ENCODE results near the gene CPNE5. TPM values are rescaled to one million over a fixed set of nuclear protein-coding genes. Genes with fewer than 3 reads are reported as not detected.

The CPNE5 gene
- total and polyA plus RNA-seq, 2 experiments from 2014 or later: 0.30 to 1.2 TPM

- Histone ChIP-seq H3K4me2 (no peak overlapping the region), H3K4me1 (ENCODE audit: insufficient read depth) (peaks cover 18% of the 10 kb centered on the region), H4K20me1 (ENCODE audit: insufficient read depth, poor library complexity, severe bottlenecking) (no peaks in the 10 kb centered on the region), H3K9me3 (ENCODE audit: low read depth) (no peaks in the 10 kb centered on the region), H3K79me2 (no peaks in the 10 kb centered on the region), H3K4me3 (no peak overlapping the region), H3K27me3 (no peaks in the 10 kb centered on the region), H3K36me3 (replicated peaks; ENCODE audit: insufficient read depth, low read depth) (no peaks in the 10 kb centered on the region), H3K27ac (no peak overlapping the region), H3K9me2 (replicated peaks; ENCODE audit: insufficient read depth) (no peaks in the 10 kb centered on the region), H2AFZ (no peak overlapping the region)
- DNase-seq (ENCODE audit: low spot score): no peak
- 75% methylated on average over 8 of the region's 8 CpGs for WGBS (ENCODE audit: low lambda C conversion rate, missing lambda C conversion rate)
- no peak for TF ChIP-seq CTCF (IDR thresholded peaks at IDR 0.05; ENCODE audit: poor library complexity)
- no peak for TF ChIP-seq EZH2phosphoT487 (IDR thresholded peaks at IDR 0.05; ENCODE audit: low read depth, severe bottlenecking, unreplicated experiment)
- no peak for TF ChIP-seq EZH2 (IDR thresholded peaks at IDR 0.05; ENCODE audit: borderline replicate concordance)
Observed at GRCh38 chr6:36745836-36746235, 93.4 kb downstream of the CPNE5 start.

- Histone ChIP-seq H3K9me3 (ENCODE audit: low read depth) (no peaks in the 10 kb centered on the region), H4K20me1 (ENCODE audit: insufficient read depth, poor library complexity, severe bottlenecking) (no peaks in the 10 kb centered on the region), H3K9me2 (replicated peaks; ENCODE audit: insufficient read depth) (no peaks in the 10 kb centered on the region), H3K4me1 (ENCODE audit: insufficient read depth) (peaks cover 18% of the 10 kb centered on the region), H3K4me3 (no peak overlapping the region), H3K27ac (no peak overlapping the region), H3K79me2 (no peaks in the 10 kb centered on the region), H3K27me3 (no peaks in the 10 kb centered on the region), H3K36me3 (replicated peaks; ENCODE audit: insufficient read depth, low read depth) (no peaks in the 10 kb centered on the region), H3K4me2 (no peak overlapping the region), H2AFZ (no peak overlapping the region)
- DNase-seq (ENCODE audit: low spot score): no peak
- TF ChIP-seq CTCF (IDR thresholded peaks at IDR 0.05; ENCODE audit: poor library complexity) (no peak), EZH2phosphoT487 (IDR thresholded peaks at IDR 0.05; ENCODE audit: low read depth, severe bottlenecking, unreplicated experiment) (no peak), EZH2 (IDR thresholded peaks at IDR 0.05; ENCODE audit: borderline replicate concordance) (no peak)
- 96% methylated on average over 12 of the region's 12 CpGs for WGBS (ENCODE audit: low lambda C conversion rate, missing lambda C conversion rate)
Observed at GRCh38 chr6:36745283-36745682, 94.0 kb downstream of the CPNE5 start.

GRCh38 chr6:36744304-36744673 lies 95.0 kb downstream of the CPNE5 start:
- Histone ChIP-seq H2AFZ (no peak overlapping the region), H4K20me1 (ENCODE audit: insufficient read depth, poor library complexity, severe bottlenecking) (no peaks in the 10 kb centered on the region), H3K4me3 (no peak overlapping the region), H3K4me2 (no peak overlapping the region), H3K4me1 (ENCODE audit: insufficient read depth) (peaks cover 18% of the 10 kb centered on the region), H3K79me2 (no peaks in the 10 kb centered on the region), H3K27ac (peak overlapping the region; percentile 92), H3K36me3 (replicated peaks; ENCODE audit: insufficient read depth, low read depth) (no peaks in the 10 kb centered on the region), H3K9me2 (replicated peaks; ENCODE audit: insufficient read depth) (no peaks in the 10 kb centered on the region), H3K9me3 (ENCODE audit: low read depth) (no peaks in the 10 kb centered on the region), H3K27me3 (no peaks in the 10 kb centered on the region)
- TF ChIP-seq CTCF (IDR thresholded peaks at IDR 0.05; ENCODE audit: poor library complexity) (no peak), EZH2phosphoT487 (IDR thresholded peaks at IDR 0.05; ENCODE audit: low read depth, severe bottlenecking, unreplicated experiment) (no peak), EZH2 (IDR thresholded peaks at IDR 0.05; ENCODE audit: borderline replicate concordance) (no peak)
- WGBS (ENCODE audit: low lambda C conversion rate, missing lambda C conversion rate): 53% methylated on average over 2 of the region's 2 CpGs
- DNase-seq (ENCODE audit: low spot score): no peak
